ENCODE data around the gene STK10.

DNA sequence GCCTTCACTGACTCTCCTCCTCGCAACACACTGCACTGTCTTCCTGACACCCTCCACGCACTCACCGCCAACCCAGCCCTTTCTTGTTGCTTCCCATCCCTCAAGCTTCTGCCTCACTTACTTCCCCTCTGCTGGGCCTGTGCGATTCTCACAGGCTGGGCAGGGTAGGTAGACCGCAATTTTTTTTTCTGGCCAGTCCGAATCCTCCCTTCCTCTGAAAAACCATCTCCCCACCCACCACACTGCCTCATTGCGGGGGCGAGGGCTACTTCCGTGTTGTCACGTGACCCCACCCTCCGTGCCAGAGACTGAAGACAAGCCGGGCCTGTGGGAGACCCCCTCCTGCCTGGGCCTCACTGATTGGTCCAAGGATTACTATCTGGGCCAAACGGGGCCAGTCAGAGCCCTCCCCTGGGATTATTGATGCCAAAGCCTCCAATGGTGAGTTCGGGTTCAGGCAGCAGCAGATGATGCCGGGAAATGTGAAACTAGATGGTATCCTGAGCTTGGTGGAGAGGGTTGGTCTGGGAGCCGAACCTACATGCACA is 73.1 kb downstream of the STK10 start:
- TF ChIP-seq, protein P1, sequence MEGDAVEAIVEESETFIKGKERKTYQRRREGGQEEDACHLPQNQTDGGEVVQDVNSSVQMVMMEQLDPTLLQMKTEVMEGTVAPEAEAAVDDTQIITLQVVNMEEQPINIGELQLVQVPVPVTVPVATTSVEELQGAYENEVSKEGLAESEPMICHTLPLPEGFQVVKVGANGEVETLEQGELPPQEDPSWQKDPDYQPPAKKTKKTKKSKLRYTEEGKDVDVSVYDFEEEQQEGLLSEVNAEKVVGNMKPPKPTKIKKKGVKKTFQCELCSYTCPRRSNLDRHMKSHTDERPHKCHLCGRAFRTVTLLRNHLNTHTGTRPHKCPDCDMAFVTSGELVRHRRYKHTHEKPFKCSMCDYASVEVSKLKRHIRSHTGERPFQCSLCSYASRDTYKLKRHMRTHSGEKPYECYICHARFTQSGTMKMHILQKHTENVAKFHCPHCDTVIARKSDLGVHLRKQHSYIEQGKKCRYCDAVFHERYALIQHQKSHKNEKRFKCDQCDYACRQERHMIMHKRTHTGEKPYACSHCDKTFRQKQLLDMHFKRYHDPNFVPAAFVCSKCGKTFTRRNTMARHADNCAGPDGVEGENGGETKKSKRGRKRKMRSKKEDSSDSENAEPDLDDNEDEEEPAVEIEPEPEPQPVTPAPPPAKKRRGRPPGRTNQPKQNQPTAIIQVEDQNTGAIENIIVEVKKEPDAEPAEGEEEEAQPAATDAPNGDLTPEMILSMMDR (IDR thresholded peaks at IDR 0.05): no peak
- TF ChIP-seq POLR2A (IDR thresholded peaks at IDR 0.05): no peak
